Natural killer cell (primary cell): ENCODE measurements around the gene E2F7. TPM values are rescaled to one million over a fixed set of nuclear protein-coding genes. Genes with fewer than 3 reads are reported as not detected.

Source experiments
- ATAC-seq, 3 donors: fragments of 150-1000 bp in 2 of 3; fragments of 200-7000 bp in 1 of 3; cut with Tn5 transposase; 1 replicate in 1 of 3; 2 replicates in 2 of 3; pipeline ENCODE4 v1.10.0; 2021; ENCODE audit warnings: mild to moderate bottlenecking in 2 of 3, moderate library complexity in 2 of 3
- DNase-seq, 2 donors: peaks; one replicate each; pipeline versions ENCODE4 v3.0.0 to v3.0.0-alpha.2; 2013 to 2021; ENCODE audit warnings: mixed read lengths in 1 of 2
- H3K27ac ChIP-seq: one replicate; pipeline ENCODE4 v1.5.1; 2013; ENCODE audit warnings: mild to moderate bottlenecking, low read length
- H3K27me3 ChIP-seq: one replicate; pipeline ENCODE4 v1.6.1; 2013; ENCODE audit warnings: low read length; ENCODE audit not compliant: control insufficient read depth, insufficient read depth
- H3K36me3 ChIP-seq: one replicate; pipeline ENCODE4 v1.6.1; 2013; ENCODE audit warnings: low read length; ENCODE audit not compliant: control insufficient read depth, insufficient read depth
- H3K4me1 ChIP-seq: one replicate; pipeline ENCODE4 v1.6.1; 2013; ENCODE audit warnings: low read length; ENCODE audit not compliant: control insufficient read depth, insufficient read depth
- H3K4me3 ChIP-seq: one replicate; pipeline ENCODE4 v1.5.1; 2013; ENCODE audit warnings: low read length
- H3K9me3 ChIP-seq: one replicate; pipeline ENCODE4 v1.6.1; 2013; ENCODE audit warnings: low read length; ENCODE audit not compliant: control insufficient read depth, insufficient read depth
- H3K27ac Mint-ChIP-seq, 2 donors: one replicate each; pipeline ENCODE4 v1.8.0; 2022; ENCODE audit warnings: mild to moderate bottlenecking in 2 of 2, mixed read lengths in 2 of 2, moderate library complexity in 1 of 2
- H3K27me3 Mint-ChIP-seq, 2 donors: one replicate each; pipeline ENCODE4 v1.8.0; 2022; ENCODE audit warnings: low read depth in 2 of 2, mixed read lengths in 2 of 2
- H3K36me3 Mint-ChIP-seq: one replicate; pipeline ENCODE4 v1.8.0; 2022; ENCODE audit warnings: mixed read lengths
- H3K4me1 Mint-ChIP-seq, 2 donors: one replicate each; pipeline ENCODE4 v1.8.0; 2022; ENCODE audit warnings: mixed read lengths in 2 of 2
- H3K4me3 Mint-ChIP-seq: one replicate; pipeline ENCODE4 v1.8.0; 2022; ENCODE audit warnings: mild to moderate bottlenecking, moderate library complexity, mixed read lengths
- H3K9me3 Mint-ChIP-seq, 2 donors: one replicate each; pipeline ENCODE4 v1.8.0; 2022; ENCODE audit warnings: mixed read lengths in 2 of 2
- WGBS: methylation state at CpG from one replicate; pipeline ENCODE4 v1.1.7; 2013; ENCODE audit warnings: missing lambda C conversion rate; ENCODE audit not compliant: insufficient coverage; 5-methylcytosine and 5-hydroxymethylcytosine counted together
- intact Hi-C: fragments of 100-400 bp; cut with micrococcal nuclease; formaldehyde crosslinking; loops from one replicate; pipeline ENCODE4 v1.14.2; 2022
- total RNA-seq, 4 donors: library from RNA; stranded (reverse); fragments of 120-200 nt in 1 of 4; gene quantifications; one replicate each; pipeline versions ENCODE4 v1.2.3 to v1.2.4, GENCODE V29; 2013 to 2022
- TF ChIP-seq, protein P1 (sequence below): fragments of 200-600 bp; IDR thresholded peaks from one replicate; pipeline ENCODE4 v1.8.0; 2022; ENCODE audit warnings: antibody characterized with exemption

The E2F7 gene
- total RNA-seq, 3 donors from 2014 or later (not counting 1 experiment from before 2014, with no cell fraction given) = 0.30 to 1.1 (median 0.59) TPM

DNA sequence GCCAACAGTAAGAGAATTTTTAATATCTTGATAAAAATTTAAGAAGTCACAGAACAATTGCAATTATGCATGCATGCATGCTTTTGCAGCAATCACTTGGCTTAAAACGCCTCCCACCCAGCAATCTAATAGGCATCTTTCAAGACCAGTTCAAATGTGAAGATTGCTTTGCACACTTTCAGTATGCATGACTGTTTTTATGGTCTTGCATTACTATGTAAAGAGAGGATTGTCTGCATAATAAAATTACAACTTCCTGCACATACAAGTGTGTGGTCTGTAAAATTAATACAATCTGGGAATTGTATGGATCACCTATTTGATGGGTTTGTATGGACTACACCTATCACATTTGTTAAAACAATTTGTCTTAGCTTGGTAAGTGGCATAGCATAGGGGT lies 48.8 kb downstream of the E2F7 start:
- DNase-seq = no peak
- no peaks in the 10 kb centered on the region for H3K36me3 ChIP-seq
- no peak overlapping the region for H3K4me3 Mint-ChIP-seq
- H3K27me3 Mint-ChIP-seq = no peaks in the 10 kb centered on the region
- no peaks in the 10 kb centered on the region for H3K9me3 Mint-ChIP-seq
- no peaks in the 10 kb centered on the region for H3K36me3 Mint-ChIP-seq
- ATAC-seq = no peak
- no peaks in the 10 kb centered on the region for H3K4me1 ChIP-seq
- no peaks in the 10 kb centered on the region for H3K27me3 ChIP-seq
- WGBS = 83% methylated on average over 1 of the region's 1 CpG
- H3K9me3 ChIP-seq = no peaks in the 10 kb centered on the region
- H3K27ac ChIP-seq = no peak overlapping the region
- H3K4me1 Mint-ChIP-seq = peaks cover 0 to 5% of the 10 kb centered on the region in 2 donors
- H3K4me3 ChIP-seq = no peak overlapping the region
- intact Hi-C loops = no loop called here
- TF ChIP-seq, protein P1, sequence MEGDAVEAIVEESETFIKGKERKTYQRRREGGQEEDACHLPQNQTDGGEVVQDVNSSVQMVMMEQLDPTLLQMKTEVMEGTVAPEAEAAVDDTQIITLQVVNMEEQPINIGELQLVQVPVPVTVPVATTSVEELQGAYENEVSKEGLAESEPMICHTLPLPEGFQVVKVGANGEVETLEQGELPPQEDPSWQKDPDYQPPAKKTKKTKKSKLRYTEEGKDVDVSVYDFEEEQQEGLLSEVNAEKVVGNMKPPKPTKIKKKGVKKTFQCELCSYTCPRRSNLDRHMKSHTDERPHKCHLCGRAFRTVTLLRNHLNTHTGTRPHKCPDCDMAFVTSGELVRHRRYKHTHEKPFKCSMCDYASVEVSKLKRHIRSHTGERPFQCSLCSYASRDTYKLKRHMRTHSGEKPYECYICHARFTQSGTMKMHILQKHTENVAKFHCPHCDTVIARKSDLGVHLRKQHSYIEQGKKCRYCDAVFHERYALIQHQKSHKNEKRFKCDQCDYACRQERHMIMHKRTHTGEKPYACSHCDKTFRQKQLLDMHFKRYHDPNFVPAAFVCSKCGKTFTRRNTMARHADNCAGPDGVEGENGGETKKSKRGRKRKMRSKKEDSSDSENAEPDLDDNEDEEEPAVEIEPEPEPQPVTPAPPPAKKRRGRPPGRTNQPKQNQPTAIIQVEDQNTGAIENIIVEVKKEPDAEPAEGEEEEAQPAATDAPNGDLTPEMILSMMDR = no peak
- no peak overlapping the region for H3K27ac Mint-ChIP-seq

DNA sequence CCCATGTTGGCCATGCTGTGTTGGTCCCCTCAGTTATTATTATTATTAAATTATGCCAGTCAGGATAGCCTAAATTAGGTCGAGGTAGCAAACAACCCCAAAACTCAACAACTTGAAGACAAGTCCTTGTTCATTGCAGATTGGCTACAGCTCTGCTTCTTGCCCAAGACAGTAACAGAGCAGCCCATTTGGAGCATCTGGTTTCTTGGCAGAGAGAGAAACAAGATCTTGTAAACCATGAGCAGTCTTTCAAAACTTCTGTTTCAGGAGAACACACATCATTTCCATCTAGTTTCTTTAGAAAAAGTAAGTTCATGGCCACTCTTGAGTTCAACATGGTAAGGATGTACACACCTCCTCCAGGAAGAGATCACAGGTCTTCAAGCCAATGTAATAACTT lies 52.3 kb downstream of the E2F7 start:
- H3K27me3 Mint-ChIP-seq = peaks cover 0 to 2% of the 10 kb centered on the region in 2 donors
- no peaks in the 10 kb centered on the region for H3K36me3 Mint-ChIP-seq
- ATAC-seq (no peak), DNase-seq (no peak)
- no peaks in the 10 kb centered on the region for H3K36me3 ChIP-seq
- no peak overlapping the region for H3K27ac ChIP-seq
- no peak overlapping the region for H3K4me3 ChIP-seq
- H3K27me3 ChIP-seq = no peaks in the 10 kb centered on the region
- peaks cover 6% of the 10 kb centered on the region in 2 donors for H3K4me1 Mint-ChIP-seq
- no peaks in the 10 kb centered on the region for H3K9me3 Mint-ChIP-seq
- no peak overlapping the region for H3K27ac Mint-ChIP-seq
- no peaks in the 10 kb centered on the region for H3K9me3 ChIP-seq
- intact Hi-C loops = no loop called here
- no peaks in the 10 kb centered on the region for H3K4me1 ChIP-seq
- TF ChIP-seq, protein P1 = no peak
- WGBS = 62% methylated on average over 1 of the region's 1 CpG
- no peak overlapping the region for H3K4me3 Mint-ChIP-seq

DNA sequence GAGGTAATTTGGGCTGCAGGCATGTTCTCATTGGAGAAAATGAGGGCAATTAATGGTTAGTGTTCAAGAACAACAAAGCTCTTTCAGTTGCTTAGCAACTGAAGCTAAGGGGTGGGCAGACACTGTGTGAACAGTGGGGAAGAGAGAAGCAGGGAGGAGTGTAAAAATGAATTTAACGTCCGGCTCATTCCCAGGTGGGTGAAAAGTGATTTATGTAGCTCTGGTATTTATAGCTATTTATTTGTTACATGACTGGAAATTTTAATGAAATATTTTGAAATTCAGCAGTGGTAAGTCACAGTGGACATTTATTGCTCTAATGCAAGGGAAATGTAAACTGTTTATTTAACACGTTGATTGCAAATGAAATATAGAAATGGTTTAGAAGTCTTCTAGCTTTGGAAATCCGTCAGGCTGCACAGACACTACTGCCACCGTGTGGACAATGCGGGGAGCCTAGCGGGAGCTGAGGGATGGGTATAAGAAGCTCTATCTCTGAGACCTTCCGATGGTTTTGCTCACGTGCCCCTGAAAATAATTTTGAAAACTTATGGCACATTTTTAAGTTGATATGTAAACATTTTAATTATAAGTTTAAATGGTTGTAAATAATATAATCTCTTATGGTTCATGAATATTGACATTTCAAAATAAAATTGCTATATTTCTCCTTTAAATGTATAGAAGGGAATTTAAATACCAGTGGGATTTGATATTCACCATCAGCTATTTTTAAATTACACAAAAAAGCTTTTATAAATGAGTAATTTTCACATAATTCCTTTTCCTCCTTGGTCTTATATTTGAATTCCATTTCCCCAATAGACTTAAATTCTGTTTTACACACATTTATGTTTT lies 54.4 kb downstream of the E2F7 start:
- ATAC-seq (peak; percentile 78 to 92 (median 82)), DNase-seq (peak; percentile 44 to 72)
- Histone ChIP-seq H3K27ac (no peak overlapping the region), H3K4me1 (no peaks in the 10 kb centered on the region), H3K9me3 (no peaks in the 10 kb centered on the region), H3K36me3 (no peaks in the 10 kb centered on the region), H3K4me3 (no peak overlapping the region), H3K27me3 (no peaks in the 10 kb centered on the region)
- Mint-ChIP-seq H3K9me3 (no peaks in the 10 kb centered on the region), H3K36me3 (no peaks in the 10 kb centered on the region), H3K4me1 (peaks cover 6% of the 10 kb centered on the region in 2 donors), H3K4me3 (no peak overlapping the region), H3K27ac (no peak overlapping the region), H3K27me3 (peaks cover 0 to 2% of the 10 kb centered on the region in 2 donors)
- 11% methylated on average over 8 of the region's 9 CpGs for WGBS
- TF ChIP-seq, protein P1 = peak; percentile 87
- intact Hi-C loops = loop anchor here (1.0 kb wide), 1 partner anchor 390 kb away; no protein-coding TSS in a partner anchor
